Left lobe of liver (tissue), 2 donors: ENCODE measurements around the gene KRTAP10-4. TPM values are rescaled to one million over a fixed set of nuclear protein-coding genes. Genes with fewer than 3 reads are reported as not detected.

Experiments
- ATAC-seq: fragments of 200-7000 bp; cut with Tn5 transposase; one replicate; pipeline ENCODE4 v1.9.1; 2020; ENCODE audit warnings: mild to moderate bottlenecking, moderate library complexity
- DNase-seq: peaks from one replicate; pipeline ENCODE4 v3.0.0-alpha.2; 2020; ENCODE audit warnings: low spot score
- total RNA-seq: library from RNA; stranded (reverse); gene quantifications from one replicate; pipeline ENCODE4 v1.2.1, GENCODE V29; 2021
- donor health status: DM: no; HTN: no; CAD: no; lungs with moderate emphysema.
- donor health status: DM: no; HTN: yes; CAD: no.

The KRTAP10-4 gene
- total RNA-seq, 1 donor from 2014 or later = not detected

- no peak for ATAC-seq
- no peak for DNase-seq
These were observed 41.4 kb downstream of the KRTAP10-4 start for GRCh38 chr21:44614961-44615391.

GRCh38 chr21:44615466-44615865 lies 41.9 kb downstream of the KRTAP10-4 start:
- DNase-seq (no peak), ATAC-seq (no peak)

- ATAC-seq (no peak), DNase-seq (no peak)
These were observed 42.5 kb downstream of the KRTAP10-4 start for GRCh38 chr21:44615911-44616590.

- ATAC-seq = no peak
- DNase-seq = no peak
These were observed 43.0 kb downstream of the KRTAP10-4 start for GRCh38 chr21:44616591-44616926.

- DNase-seq = no peak
- ATAC-seq = no peak
These were observed 43.6 kb downstream of the KRTAP10-4 start for GRCh38 chr21:44617071-44617501.

GRCh38 chr21:44618504-44618903 lies 45.0 kb downstream of the KRTAP10-4 start:
- ATAC-seq = peak; percentile 84

GRCh38 chr21:44618909-44619308 lies 45.4 kb downstream of the KRTAP10-4 start:
- ATAC-seq (no peak), DNase-seq (no peak)

More at GRCh38 chr21:44618504-44618903, 45.0 kb downstream of the KRTAP10-4 start:
- DNase-seq = peak; percentile 47

GRCh38 chr21:44619886-44620285 lies 46.4 kb downstream of the KRTAP10-4 start:
- DNase-seq (no peak), ATAC-seq (no peak)

GRCh38 chr21:44623575-44623974 lies 50.0 kb downstream of the KRTAP10-4 start:
- no peak for ATAC-seq

More at GRCh38 chr21:44623575-44623974, 50.0 kb downstream of the KRTAP10-4 start:
- no peak for DNase-seq

Other genes starting within 250 kb of the KRTAP10-4 start
- gene CFAP410, start 234.3 kb upstream of the KRTAP10-4 start, total RNA-seq = 13.9 TPM
- 1.4 TPM for gene TRPM2, start 220.1 kb upstream of the KRTAP10-4 start, total RNA-seq
- gene LRRC3, start 118.2 kb upstream of the KRTAP10-4 start, total RNA-seq = 22.0 TPM
- gene KRTAP10-1, start 33.5 kb upstream of the KRTAP10-4 start, total RNA-seq = not detected
- not detected for gene KRTAP10-2, start 22.2 kb upstream of the KRTAP10-4 start, total RNA-seq
- not detected for gene KRTAP10-3, start 14.9 kb upstream of the KRTAP10-4 start, total RNA-seq
- not detected for gene KRTAP10-5, start 6.9 kb downstream of the KRTAP10-4 start, total RNA-seq
- not detected for gene KRTAP10-6, start 18.8 kb downstream of the KRTAP10-4 start, total RNA-seq
- gene KRTAP10-7, start 26.9 kb downstream of the KRTAP10-4 start, total RNA-seq = not detected
- gene KRTAP10-8, start 38.4 kb downstream of the KRTAP10-4 start, total RNA-seq = not detected
- gene KRTAP10-9, start 53.4 kb downstream of the KRTAP10-4 start, total RNA-seq = not detected
- not detected for gene KRTAP10-10, start 63.6 kb downstream of the KRTAP10-4 start, total RNA-seq
- not detected for gene KRTAP10-11, start 72.7 kb downstream of the KRTAP10-4 start, total RNA-seq
- not detected for gene KRTAP12-4, start 80.9 kb downstream of the KRTAP10-4 start, total RNA-seq
- gene KRTAP12-3, start 84.2 kb downstream of the KRTAP10-4 start, total RNA-seq = not detected
- not detected for gene KRTAP12-2, start 93.2 kb downstream of the KRTAP10-4 start, total RNA-seq
- not detected for gene KRTAP12-1, start 108.4 kb downstream of the KRTAP10-4 start, total RNA-seq
- not detected for gene KRTAP10-12, start 123.4 kb downstream of the KRTAP10-4 start, total RNA-seq
- gene TSPEAR, start 137.8 kb downstream of the KRTAP10-4 start, total RNA-seq = not detected
- gene UBE2G2, start 228.1 kb downstream of the KRTAP10-4 start, total RNA-seq = 43.4 TPM
- gene SUMO3, start 244.3 kb downstream of the KRTAP10-4 start, total RNA-seq = 32.2 TPM